Fibroblast of pulmonary artery (primary cell): Measurements from ENCODE around the gene FAXC.
"Not testable (repeated sequence)": the region's sequence is repeated elsewhere in the genome, so short reads cannot be mapped to it uniquely, and the experiment has no call there.

Experiments
- DNase-seq: peaks from one replicate; pipeline ENCODE4 v3.0.0-alpha.2; 2010; ENCODE audit warnings: low read depth
- H3K4me3 ChIP-seq: replicated peaks from 2 replicates; pipeline ENCODE4 v1.5.1; 2011; ENCODE audit warnings: low read depth, mild to moderate bottlenecking, control low read depth, low read length, moderate library complexity
- TF ChIP-seq, protein P1 (sequence below): IDR thresholded peaks from 2 replicates; pipeline ENCODE4 v1.5.1; 2011; ENCODE audit warnings: mild to moderate bottlenecking, control low read depth, low read length, inconsistent platforms; ENCODE audit errors: missing control alignments

The FAXC gene

GRCh38 chr6:99270826-99271225 lies 78.6 kb downstream of the FAXC start:
- TF ChIP-seq, protein P1, sequence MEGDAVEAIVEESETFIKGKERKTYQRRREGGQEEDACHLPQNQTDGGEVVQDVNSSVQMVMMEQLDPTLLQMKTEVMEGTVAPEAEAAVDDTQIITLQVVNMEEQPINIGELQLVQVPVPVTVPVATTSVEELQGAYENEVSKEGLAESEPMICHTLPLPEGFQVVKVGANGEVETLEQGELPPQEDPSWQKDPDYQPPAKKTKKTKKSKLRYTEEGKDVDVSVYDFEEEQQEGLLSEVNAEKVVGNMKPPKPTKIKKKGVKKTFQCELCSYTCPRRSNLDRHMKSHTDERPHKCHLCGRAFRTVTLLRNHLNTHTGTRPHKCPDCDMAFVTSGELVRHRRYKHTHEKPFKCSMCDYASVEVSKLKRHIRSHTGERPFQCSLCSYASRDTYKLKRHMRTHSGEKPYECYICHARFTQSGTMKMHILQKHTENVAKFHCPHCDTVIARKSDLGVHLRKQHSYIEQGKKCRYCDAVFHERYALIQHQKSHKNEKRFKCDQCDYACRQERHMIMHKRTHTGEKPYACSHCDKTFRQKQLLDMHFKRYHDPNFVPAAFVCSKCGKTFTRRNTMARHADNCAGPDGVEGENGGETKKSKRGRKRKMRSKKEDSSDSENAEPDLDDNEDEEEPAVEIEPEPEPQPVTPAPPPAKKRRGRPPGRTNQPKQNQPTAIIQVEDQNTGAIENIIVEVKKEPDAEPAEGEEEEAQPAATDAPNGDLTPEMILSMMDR = no peak
- no peak for DNase-seq
- no peak overlapping the region for H3K4me3 ChIP-seq

DNA sequence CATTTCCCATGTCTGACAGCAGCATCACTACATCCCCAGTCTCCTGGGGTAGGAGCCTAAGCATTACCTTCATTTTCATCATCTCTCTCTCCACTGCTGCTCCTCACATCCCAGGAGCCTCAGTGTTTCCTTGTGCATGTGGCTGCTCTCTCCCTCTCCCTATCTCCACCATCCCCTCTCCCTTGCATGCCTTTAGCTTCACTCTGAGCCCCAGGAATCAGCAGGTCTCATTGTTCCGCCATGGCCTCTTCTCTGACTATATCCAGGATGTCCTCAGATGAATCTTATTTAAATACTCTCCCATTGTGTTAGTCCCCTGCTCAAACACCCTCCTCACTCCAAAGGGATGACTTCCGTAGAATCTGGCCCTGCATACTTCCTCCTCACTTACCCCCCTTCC lies 79.4 kb downstream of the FAXC start:
- TF ChIP-seq, protein P1 = no peak
- DNase-seq = no peak
- no peak overlapping the region for H3K4me3 ChIP-seq

DNA sequence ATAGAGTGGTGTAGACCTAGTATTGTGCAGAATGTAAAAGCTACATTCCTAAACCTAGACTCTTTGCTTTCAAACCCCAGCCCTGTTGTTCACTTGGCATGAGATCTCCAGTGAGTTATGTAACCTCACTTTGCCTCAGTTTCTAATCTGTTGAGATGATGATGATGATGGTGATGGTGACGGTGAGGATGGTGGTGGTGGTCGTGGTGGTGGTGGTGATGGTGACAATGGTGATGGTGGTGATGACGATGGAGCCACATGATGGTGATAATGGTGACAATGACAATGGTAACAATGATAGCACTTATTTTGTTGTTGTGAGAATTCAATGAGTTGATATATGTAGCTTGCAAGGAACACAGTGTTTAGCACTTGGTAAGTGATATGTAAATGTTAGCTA lies 80.3 kb downstream of the FAXC start:
- no peak for DNase-seq
- no peak overlapping the region for H3K4me3 ChIP-seq
- TF ChIP-seq, protein P1 = no peak

DNA sequence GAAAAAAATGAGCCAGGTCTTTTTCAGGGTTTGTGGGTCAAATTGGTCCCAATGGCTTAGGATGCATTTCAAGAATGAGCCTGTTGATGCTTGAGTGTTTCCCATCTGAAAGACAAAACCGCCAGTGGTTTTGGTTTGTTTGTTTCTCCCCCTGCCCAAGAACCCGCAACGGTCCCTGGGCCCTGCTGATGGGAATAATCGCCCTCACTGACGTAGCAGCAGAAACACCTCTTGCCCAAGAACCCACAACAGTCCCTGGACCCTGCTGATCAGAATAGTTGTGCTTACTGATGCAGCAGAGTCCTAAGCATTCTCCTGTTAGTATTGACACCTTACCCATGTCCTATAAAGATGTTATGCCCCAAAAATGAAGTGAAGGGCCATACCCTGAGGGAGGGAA lies 82.5 kb downstream of the FAXC start:
- not testable (repeated sequence) for H3K4me3 ChIP-seq, DNase-seq

- not testable (repeated sequence) for DNase-seq, H3K4me3 ChIP-seq
Observed at GRCh38 chr6:99265447-99265846, 84.0 kb downstream of the FAXC start.

DNA sequence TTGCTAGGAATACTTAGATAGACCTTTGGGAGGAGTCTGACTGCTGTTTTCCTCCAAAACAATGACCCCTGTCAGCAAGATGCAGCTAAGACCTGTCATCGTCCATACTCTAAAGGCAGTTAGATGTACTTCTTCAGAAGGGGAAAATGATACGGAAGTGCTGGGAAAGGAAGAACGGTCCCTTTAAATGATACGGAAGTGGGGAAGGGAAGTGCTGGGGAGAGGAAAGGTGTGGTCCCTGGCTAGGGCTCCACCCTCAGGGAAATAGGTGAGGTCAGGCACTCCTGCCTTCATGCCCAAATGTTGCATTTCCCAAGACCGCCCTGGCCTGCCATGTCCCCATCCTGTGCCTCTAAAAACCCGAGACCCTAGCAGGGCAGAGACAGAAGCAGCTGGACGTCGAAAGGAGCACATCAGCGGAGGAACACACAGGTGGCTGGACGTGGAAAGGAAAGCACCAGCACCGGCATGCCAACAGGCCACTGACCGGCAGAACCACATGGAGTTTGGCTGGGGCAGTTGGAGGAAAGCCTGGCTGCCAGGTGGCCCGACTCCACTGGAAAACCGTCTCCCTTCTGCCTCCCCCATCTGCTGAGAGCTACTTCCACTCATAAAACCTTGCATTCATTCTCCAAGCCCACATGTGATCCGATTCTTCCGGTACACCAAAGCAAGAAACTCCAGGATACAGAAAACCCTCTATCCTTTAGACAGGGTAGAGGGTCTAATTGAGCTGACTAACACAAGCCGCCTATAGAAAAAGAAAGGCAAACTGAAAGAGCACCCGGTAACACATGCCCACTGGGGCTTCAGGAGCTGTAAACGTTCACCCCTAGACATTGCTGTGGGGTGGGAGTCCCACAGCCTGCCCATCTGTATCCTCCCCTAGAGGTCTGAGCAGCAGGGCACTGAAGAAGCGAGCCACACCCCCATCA lies 94.6 kb downstream of the FAXC start:
- TF ChIP-seq, protein P1 = no peak
- H3K4me3 ChIP-seq = no peak overlapping the region
- DNase-seq = no peak

GRCh38 chr6:99253271-99253670 lies 96.2 kb downstream of the FAXC start:
- TF ChIP-seq, protein P1 = no peak
- DNase-seq = no peak
- H3K4me3 ChIP-seq = no peak overlapping the region

DNA sequence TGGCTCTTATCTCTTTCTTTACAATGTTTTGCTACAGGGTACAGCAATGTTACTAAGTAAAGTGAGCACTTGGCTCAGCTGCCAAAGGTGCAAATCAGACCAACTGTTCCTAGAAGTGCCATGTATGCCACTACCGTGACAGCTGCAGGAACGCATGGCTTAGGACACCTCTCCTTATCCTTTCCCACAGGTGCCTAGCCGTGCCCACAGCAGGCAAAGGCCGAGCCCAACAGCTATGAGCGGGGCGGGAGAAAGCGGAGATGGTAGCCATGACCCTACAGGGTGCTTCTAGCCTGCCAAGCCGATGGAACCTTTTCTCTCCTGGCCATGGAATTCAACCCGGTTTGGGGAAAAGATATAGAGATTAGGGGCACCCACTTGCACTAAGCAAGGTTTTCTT lies 97.1 kb downstream of the FAXC start:
- TF ChIP-seq, protein P1 = no peak
- DNase-seq = no peak
- H3K4me3 ChIP-seq = no peak overlapping the region
